GM12878 (cell line): ENCODE measurements around the gene GAB3. TPM values are rescaled to one million over a fixed set of nuclear protein-coding genes. Genes with fewer than 3 reads are reported as not detected.

Experiments
- BCL11A ChIP-seq: IDR thresholded peaks from 2 replicates; pipeline ENCODE4 v1.6.1; 2011; ENCODE audit warnings: low read depth, low read length
- BCLAF1 ChIP-seq: fragments of 450-650 bp; IDR thresholded peaks from 2 replicates; pipeline ENCODE4 v1.6.1; 2017; ENCODE audit warnings: antibody characterized with exemption, mild to moderate bottlenecking, moderate library complexity
- CEBPB ChIP-seq, 2 experiments: fragments of 150-350 bp in 1 of 2; IDR thresholded peaks; 2 replicates each; pipeline ENCODE4 v1.6.1; 2012 to 2014; ENCODE audit warnings: low read depth in 2 of 2, low read length in 2 of 2, borderline replicate concordance in 1 of 2, inconsistent platforms in 1 of 2
- CHD1 ChIP-seq: IDR thresholded peaks from 2 replicates; pipeline ENCODE4 v1.6.1; 2012; ENCODE audit warnings: low read depth, low read length, improper control_type of control experiment
- HDAC6 ChIP-seq: fragments of 200-600 bp; sonication (generic); IDR thresholded peaks from one replicate; pipeline ENCODE4 v1.8.0; 2017; ENCODE audit warnings: antibody characterized with exemption; ENCODE audit not compliant: unreplicated experiment
- IRF4 ChIP-seq: IDR thresholded peaks from 2 replicates; pipeline ENCODE4 v1.6.1; 2011; ENCODE audit warnings: low read depth, low read length
- NFXL1 ChIP-seq: fragments of 450-650 bp; IDR thresholded peaks from 2 replicates; pipeline ENCODE4 v1.6.1; 2017; ENCODE audit warnings: antibody characterized with exemption, mild to moderate bottlenecking, borderline replicate concordance
- POLR2A ChIP-seq: IDR thresholded peaks from 2 replicates; pipeline ENCODE4 v1.6.1; 2011; ENCODE audit warnings: low read depth, mild to moderate bottlenecking, low read length
- RCOR1 ChIP-seq: conservative IDR thresholded peaks from 2 replicates; pipeline ENCODE4 v1.6.1; 2012; ENCODE audit warnings: low read depth, low read length, improper control_type of control experiment
- SMAD1 ChIP-seq: fragments of 450-650 bp; IDR thresholded peaks from 2 replicates; pipeline ENCODE4 v1.6.1; 2018; ENCODE audit warnings: mild to moderate bottlenecking, low read depth; ENCODE audit not compliant: partially characterized antibody
- polyA plus RNA-seq, 11 experiments: library from polyadenylated mRNA; depleted of rRNA in 4 of 11; unstranded in 6 of 11; stranded (reverse) in 5 of 11; fragments of >200 nt; fragmentation: Nextera tagmentation in 4 of 11; fragmentation: Illumina TruSeq in 1 of 11; extraction: Ambion mirVana in 4 of 11; extraction: Trizol in 1 of 11; gene quantifications; 1 replicate in 1 of 11; 2 replicates in 10 of 11; pipeline versions ENCODE4 v1.2.1 to v1.2.3, GENCODE V29; 2011 to 2016; ENCODE audit warnings: inconsistent platforms in 2 of 11, missing spikeins in 2 of 11, low read depth in 1 of 11
- total RNA-seq, 4 experiments: library from RNA; depleted of rRNA in 3 of 4; stranded (reverse); fragments of >200 nt in 3 of 4; fragmentation: Illumina TruSeq in 1 of 4; extraction: Trizol in 1 of 4; gene quantifications; 2 replicates each; pipeline versions ENCODE4 v1.2.1 to v1.2.3, GENCODE V29; 2013 to 2021

The GAB3 gene
- total and polyA plus RNA-seq, 10 of the 15 experiments (the other 5 are each of a cell fraction or from before 2014, with no cell fraction given), result 0.10 to 2.0 (median 0.85) TPM

- TF ChIP-seq CEBPB (IDR thresholded peaks at IDR 0.05; ENCODE audit: borderline replicate concordance in 1 of 2, low read depth in 2 of 2, low read length in 2 of 2) (no peak), BCL11A (0 out of 2 replicates have a peak, but pooled peaks have one; percentile 11), RCOR1 (no peak), CHD1 (no peak), HDAC6 (no peak), IRF4 (0 out of 2 replicates have a peak, but pooled peaks have one; percentile 30), BCLAF1 (no peak), SMAD1 (no peak), NFXL1 (no peak), POLR2A (no peak)
Observed at GRCh38 chrX:154712781-154713740, 37.8 kb downstream of the GAB3 start (continued).
